A549 treated with AZD2906 at 1 μM for 4 hours (cell line): ENCODE data around the gene ZNF653. TPM values are rescaled to one million over a fixed set of nuclear protein-coding genes. Genes with fewer than 3 reads are reported as not detected.

Source experiments
- total RNA-seq: library from RNA; stranded (reverse); fragments of 200-300 nt; extraction: Qiagen RNA extraction; gene quantifications from 5 replicates; pipeline ENCODE4 v1.2.3, GENCODE V29; 2022

Gene ZNF653, protein sequence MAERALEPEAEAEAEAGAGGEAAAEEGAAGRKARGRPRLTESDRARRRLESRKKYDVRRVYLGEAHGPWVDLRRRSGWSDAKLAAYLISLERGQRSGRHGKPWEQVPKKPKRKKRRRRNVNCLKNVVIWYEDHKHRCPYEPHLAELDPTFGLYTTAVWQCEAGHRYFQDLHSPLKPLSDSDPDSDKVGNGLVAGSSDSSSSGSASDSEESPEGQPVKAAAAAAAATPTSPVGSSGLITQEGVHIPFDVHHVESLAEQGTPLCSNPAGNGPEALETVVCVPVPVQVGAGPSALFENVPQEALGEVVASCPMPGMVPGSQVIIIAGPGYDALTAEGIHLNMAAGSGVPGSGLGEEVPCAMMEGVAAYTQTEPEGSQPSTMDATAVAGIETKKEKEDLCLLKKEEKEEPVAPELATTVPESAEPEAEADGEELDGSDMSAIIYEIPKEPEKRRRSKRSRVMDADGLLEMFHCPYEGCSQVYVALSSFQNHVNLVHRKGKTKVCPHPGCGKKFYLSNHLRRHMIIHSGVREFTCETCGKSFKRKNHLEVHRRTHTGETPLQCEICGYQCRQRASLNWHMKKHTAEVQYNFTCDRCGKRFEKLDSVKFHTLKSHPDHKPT
- 3.7 to 4.8 TPM (median 4.5 TPM) in 5 replicates for total RNA-seq

DNA sequence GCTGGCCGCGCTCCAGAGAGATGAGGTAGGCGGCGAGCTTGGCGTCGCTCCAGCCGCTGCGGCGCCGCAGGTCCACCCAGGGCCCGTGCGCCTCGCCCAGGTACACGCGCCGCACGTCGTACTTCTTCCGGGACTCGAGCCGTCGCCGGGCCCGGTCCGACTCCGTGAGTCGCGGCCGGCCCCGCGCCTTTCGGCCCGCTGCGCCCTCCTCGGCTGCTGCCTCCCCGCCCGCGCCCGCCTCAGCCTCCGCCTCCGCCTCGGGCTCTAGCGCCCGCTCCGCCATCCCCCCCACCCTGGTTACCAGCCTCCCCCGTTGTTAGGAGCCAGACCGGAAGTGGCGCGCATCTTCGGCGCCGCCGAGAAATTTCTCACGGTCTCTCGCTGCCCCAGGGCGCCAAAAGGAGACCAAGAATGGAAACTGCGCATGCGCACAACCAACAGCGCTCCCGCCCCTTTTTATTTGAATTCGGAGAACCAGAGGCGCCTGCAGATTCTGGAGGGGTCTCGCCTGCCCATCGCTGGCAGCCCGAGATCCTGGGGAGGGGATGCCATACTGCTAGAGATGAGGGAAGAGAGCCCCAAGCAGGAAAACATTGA, at the start of gene ZNF653:
Gene ZNF653, minus strand, starts transcription at position 336 of the 597 bp plus-strand sequence. Its CDS starts 53 bp downstream, at position 283.

GRCh38 chr19:11538232-11539036, 32.8 kb upstream of the ZNF653 start, which contains the start of gene CNN1:
CNN1 (plus strand) TSS chr19:11538851; CDS start chr19:11538928, 77 bp downstream.

GRCh38 chr19:11528551-11529341, 23.1 kb upstream of the ZNF653 start, which contains the start of gene ECSIT:
ECSIT (minus strand) TSS chr19:11529134; CDS start chr19:11519170, 9,964 bp downstream.

DNA sequence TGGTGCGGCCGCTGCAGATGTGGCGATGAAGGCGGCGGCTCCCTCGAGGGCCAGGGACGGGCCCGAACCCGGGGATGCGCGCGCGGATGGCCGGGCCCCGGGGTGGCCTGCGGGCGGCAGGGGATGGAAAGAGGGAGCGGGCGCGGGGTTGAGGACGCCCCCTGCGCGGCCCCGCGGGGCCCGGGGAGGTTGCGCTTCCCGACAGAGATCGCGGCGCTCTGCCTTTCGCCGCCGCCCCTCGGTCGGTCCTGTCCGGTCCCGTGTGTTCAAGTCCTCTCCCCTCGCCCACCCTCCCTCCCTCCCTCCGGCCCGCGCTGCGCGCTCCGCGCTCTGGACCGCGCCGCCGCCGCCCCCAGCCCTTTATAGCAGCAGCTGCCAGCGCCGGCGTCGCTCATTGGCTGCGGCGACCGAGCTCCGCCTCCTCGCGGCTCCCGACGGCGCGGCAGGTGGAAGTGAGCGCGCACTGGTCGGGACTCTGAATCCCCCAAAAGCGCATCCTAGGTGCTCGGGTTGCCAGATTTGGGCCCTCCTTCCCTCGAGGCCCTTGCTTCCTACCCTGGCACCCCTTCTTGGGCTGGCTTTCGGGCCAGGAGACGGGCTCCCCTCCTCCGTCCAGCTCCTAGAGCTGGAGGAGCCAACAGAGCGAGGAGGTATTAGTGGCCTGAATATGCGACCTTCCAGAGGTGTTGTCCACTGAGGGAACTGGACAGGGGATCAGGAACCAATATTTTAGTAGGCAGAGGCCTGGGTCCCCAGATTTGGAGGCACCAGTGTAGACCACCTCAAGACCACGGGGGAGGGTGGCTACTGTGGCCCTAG, 24.7 kb downstream of the ZNF653 start, which contains the start of gene ELAVL3:
Gene ELAVL3, minus strand, starts transcription at position 332 of the 819 bp plus-strand sequence. CDS start 438 bp downstream, outside the sequence.

DNA sequence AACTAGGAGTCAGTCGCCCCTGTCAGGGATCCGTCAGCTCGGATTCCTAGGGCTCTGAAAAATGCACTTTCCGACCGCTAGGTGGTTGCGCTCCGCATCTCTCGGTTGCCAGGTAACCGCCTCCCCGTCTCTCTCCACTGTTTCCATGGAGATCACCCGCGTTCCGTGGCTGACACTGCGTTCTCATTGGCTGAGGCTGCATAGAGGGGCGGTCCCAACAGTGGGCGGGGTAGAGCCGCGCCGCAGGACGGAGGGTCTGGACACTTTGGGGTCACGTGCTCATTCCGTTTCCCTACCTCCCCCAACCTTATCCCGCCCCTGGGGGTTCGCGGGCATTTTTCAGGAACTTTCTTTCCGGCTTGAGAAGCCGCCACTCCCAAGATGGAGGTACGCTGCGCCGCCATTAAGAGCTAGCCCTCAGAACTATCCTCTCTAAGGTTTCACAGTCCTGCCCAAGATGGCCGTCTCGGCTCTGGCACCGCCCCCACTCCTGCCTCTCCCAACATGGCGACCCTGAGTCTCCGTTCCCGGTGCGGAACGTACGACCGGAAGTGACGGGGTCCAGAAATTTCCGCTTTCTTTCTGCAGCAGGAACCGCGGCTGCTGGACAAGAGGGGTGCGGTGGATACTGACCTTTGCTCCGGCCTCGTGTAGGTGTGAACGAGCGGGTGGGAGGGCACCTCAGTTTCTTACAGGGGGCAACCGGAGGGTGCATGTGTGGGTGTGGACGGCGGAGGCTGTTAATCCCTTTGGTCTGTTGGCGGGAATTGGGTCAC, 70.4 kb downstream of the ZNF653 start, which contains the start of the genes ODAD3 and PRKCSH:
Gene ODAD3, minus strand, starts transcription at position 65 of the 776 bp plus-strand sequence. CDS start 105 bp downstream, outside the sequence.
Gene PRKCSH, plus strand, starts transcription at position 579 of the 776 bp plus-strand sequence. CDS start 483 bp downstream, outside the sequence.

Other genes starting within 250 kb of the ZNF653 start
- 6.4 to 10.3 TPM (median 9.5 TPM) in 5 replicates for gene DOCK6, start 243.3 kb downstream of the ZNF653 start, total RNA-seq
- gene TSPAN16, start 209.7 kb downstream of the ZNF653 start, total RNA-seq: not detected in 5 replicates
- 3.1 to 4.6 TPM (median 3.9 TPM) in 5 replicates for gene RAB3D, start 166.2 kb downstream of the ZNF653 start, total RNA-seq
- 96.5 to 132 TPM (median 113 TPM) in 5 replicates for gene TMEM205, start 159.6 kb downstream of the ZNF653 start, total RNA-seq
- gene CCDC159, start 159.3 kb downstream of the ZNF653 start, total RNA-seq: 3.5 to 5.8 TPM (median 4.8 TPM) in 5 replicates
- gene PLPPR2, start 150.4 kb downstream of the ZNF653 start, total RNA-seq: 8.3 to 9.7 TPM (median 9.3 TPM) in 5 replicates
- 1.3 to 2.1 TPM (median 1.8 TPM) in 5 replicates for gene SWSAP1, start 131.2 kb downstream of the ZNF653 start, total RNA-seq
- 3.5 to 5.1 TPM (median 4.3 TPM) in 5 replicates for gene EPOR, start 121.5 kb downstream of the ZNF653 start, total RNA-seq
- 1.1 to 2.1 TPM (median 1.4 TPM) in 5 replicates for gene RGL3, start 86.5 kb downstream of the ZNF653 start, total RNA-seq
- 0.92 to 1.4 TPM (median 1.3 TPM) in 5 replicates for gene ODAD3, start 70.7 kb downstream of the ZNF653 start, total RNA-seq
- 252 to 265 TPM (median 258 TPM) in 5 replicates for gene PRKCSH, start 70.2 kb downstream of the ZNF653 start, total RNA-seq
- 0.07 to 0.24 TPM (median 0.15 TPM) in 5 replicates for gene ELAVL3, start 24.8 kb downstream of the ZNF653 start, total RNA-seq
- 26.1 to 33.0 TPM (median 29.6 TPM) in 5 replicates for gene ECSIT, start 23.3 kb upstream of the ZNF653 start, total RNA-seq
- gene CNN1, start 33.0 kb upstream of the ZNF653 start, total RNA-seq: 0.24 to 0.44 TPM (median 0.37 TPM) in 5 replicates
- 84.8 to 114 TPM (median 99.8 TPM) in 5 replicates for gene ELOF1, start 53.4 kb upstream of the ZNF653 start, total RNA-seq
- gene ACP5, start 71.8 kb upstream of the ZNF653 start, total RNA-seq: 0.14 to 0.39 TPM (median 0.22 TPM) in 5 replicates
- 2.7 to 5.8 TPM (median 3.6 TPM) in 5 replicates for gene ZNF627, start 91.6 kb upstream of the ZNF653 start, total RNA-seq
- 1.7 to 3.5 TPM (median 2.4 TPM) in 5 replicates for gene ZNF823, start 233.1 kb upstream of the ZNF653 start, total RNA-seq